Measurements from ENCODE around the gene AKR1A1.
"Not testable (repeated sequence)": the region's sequence is repeated elsewhere in the genome, so short reads cannot be mapped to it uniquely, and the experiment has no call there.

AKR1A1 gene

DNA sequence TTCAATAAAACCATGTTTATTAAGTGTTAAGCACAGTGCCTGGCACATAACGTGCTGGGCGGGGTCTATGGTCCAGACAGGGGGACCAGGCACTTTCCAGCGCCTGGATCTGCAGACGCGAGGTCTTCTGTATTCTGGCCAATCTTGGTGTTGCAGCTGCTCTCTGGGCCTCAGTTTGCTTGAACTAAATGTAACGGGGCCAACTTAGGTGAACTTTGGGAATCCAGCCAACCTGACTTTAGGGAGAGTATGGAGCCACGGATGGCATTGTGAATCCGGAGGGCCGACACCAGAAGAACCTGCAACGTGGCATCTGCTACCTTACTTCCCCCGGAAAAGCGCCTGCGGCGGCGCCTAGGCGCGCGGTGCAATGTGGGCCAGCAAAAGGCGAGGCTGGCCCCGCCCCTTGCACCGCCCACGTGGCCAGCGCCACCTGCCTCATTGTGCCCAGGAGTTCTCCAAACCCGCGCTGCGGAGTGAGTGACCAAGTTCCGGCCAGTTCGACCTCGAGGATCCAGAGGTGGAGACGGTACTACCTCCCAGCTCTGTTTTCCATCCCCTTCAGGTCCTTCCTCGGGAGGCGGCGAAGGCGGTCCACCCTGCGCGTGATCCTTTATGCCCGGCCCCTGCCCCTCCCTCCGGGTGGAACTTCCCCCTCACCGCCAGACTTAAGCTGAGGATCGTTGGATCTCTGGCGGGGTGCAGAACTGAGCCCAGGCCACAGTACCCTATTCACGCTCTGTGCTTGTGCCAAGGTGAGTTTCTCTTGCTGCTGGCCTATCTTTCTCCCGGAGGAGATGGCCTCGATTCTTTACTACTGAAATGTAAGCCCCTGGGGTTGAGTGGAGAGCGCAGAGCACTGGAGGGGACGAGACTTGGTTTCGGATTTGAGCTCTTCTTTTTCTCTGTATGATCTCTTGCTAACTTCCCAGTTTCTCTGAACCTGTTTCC is at the start of gene AKR1A1:
AKR1A1 (plus strand) TSS at position 426 of the 951 bp plus-strand sequence. CDS start 10,969 bp downstream, outside the sequence.
- Histone ChIP-seq H3K9me3 (ENCODE audit: control insufficient read depth, insufficient read depth, low read length) (no peaks in the 10 kb centered on the region), H3K9ac (ENCODE audit: low read depth, low read length) (peak within 1 kb of the TSS; percentile 83), H3K4me1 (ENCODE audit: insufficient read depth, low read length) (no peaks in the 10 kb centered on the region), H3K36me3 (ENCODE audit: insufficient read depth, low read length) (peaks cover 10% of the 10 kb centered on the region; the same call in 1 of the 2 replicates)

DNA sequence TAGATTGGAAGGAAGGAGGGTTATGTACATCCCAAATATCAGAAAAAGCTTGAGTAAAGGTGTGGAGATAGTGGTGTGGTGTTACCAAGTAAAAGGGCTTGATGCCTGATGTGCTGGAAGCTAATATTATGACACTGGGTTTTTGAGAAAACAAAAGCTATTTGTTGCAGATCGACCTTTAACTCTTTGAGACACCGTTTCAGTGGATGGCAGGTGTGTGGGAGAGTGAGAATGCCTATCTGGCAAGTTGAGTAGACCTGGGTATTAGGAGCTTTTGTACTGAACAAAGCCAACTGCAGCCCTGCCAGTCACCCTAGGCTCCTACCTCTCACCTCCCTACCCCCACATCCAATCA is 49.1 kb upstream of the AKR1A1 start:
- Histone ChIP-seq H3K9me3 (ENCODE audit: control insufficient read depth, insufficient read depth, low read length) (no peaks in the 10 kb centered on the region), H3K9ac (ENCODE audit: low read depth, low read length) (no peak overlapping the region)

DNA sequence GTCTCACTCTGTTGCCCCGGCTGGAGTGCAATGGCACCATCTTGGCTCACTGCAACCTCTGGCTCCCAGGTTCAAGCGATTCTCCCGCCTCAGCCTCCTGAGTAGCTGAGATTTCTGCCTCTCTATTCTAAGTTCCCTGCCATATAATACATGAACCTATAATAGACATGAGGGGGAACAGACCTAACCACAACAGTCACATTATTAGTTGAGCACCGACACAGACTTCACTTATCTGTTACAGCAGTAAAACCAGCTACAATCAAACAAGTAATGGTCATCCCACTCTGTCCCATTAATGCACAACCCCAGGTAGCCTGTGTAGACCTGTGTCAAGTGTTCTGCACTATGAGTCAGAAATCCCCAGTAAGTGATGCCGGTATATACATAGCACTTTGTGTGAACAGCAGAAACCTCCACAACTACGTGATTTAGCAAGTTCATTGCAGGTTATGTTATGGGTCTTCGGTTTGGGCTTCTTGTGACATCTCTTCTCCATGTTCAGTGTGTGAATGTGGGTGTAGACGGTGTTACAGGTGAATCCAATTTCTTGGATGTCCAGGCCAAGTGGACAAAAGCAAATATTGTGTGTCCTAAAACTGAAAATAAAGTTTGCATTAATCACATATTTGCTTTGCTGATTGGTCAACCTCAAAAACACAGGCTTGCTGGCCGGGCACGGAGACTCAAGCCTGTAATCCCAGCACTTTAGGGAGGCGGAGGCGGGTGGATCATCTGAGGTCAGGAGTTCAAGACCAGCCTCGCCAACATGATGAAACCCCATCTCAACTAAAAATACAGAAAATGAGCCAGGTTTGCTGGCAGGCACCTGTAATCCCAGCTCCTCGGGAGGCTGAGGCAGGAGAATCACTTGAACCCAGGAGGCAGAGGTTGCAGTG is 46.9 kb upstream of the AKR1A1 start:
- Histone ChIP-seq H3K9ac (ENCODE audit: low read depth, low read length) (no peak overlapping the region), H3K36me3 (ENCODE audit: insufficient read depth, low read length) (no peaks in the 10 kb centered on the region), H3K4me1 (ENCODE audit: insufficient read depth, low read length) (no peaks in the 10 kb centered on the region), H3K9me3 (ENCODE audit: control insufficient read depth, insufficient read depth, low read length) (no peaks in the 10 kb centered on the region)

More for the DNA sequence above, 49.1 kb upstream of the AKR1A1 start:
- H3K36me3 ChIP-seq (ENCODE audit: insufficient read depth, low read length), result no peaks in the 10 kb centered on the region
- H3K4me1 ChIP-seq (ENCODE audit: insufficient read depth, low read length), result no peaks in the 10 kb centered on the region

DNA sequence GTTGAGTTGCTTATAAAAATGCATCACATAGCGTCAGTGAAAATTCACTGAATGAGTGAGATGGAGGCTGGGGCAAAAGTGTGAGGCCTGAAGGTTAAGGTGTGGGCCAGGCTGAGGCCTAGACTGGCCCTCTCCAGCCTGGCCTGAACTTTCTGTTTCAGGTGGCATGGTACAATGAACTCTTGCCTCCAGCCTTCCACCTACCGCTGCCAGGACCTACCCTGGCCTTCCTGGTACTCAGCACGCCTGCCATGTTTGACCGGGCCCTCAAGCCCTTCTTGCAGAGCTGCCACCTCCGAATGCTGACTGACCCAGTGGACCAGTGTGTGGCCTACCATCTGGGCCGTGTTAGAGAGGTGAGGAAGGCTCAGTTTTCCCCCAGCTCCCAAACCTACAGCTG is 43.4 kb upstream of the AKR1A1 start:
- Histone ChIP-seq H3K9ac (ENCODE audit: low read depth, low read length) (no peak overlapping the region), H3K36me3 (ENCODE audit: insufficient read depth, low read length) (peaks cover 16% of the 10 kb centered on the region), H3K9me3 (ENCODE audit: control insufficient read depth, insufficient read depth, low read length) (no peaks in the 10 kb centered on the region), H3K4me1 (ENCODE audit: insufficient read depth, low read length) (no peaks in the 10 kb centered on the region)

DNA sequence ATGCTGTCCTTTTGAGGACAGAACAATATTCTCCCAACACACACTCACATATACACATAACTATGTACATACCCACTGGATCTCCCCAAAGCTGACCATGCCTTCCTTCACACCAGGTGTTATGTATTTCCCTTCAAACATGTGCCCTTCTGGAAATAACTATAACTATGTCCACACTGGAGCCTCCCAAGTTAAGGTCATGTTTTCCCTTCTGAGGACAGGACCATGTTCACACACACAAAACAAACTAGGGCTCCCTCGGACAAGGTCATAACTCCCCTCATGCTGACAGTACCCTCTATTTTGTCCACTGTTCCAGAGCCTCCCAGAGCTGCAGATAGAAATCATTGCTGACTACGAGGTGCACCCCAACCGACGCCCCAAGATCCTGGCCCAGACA is 42.7 kb upstream of the AKR1A1 start:
- Histone ChIP-seq H3K36me3 (ENCODE audit: insufficient read depth, low read length) (peaks cover 22% of the 10 kb centered on the region), H3K4me1 (ENCODE audit: insufficient read depth, low read length) (no peaks in the 10 kb centered on the region), H3K9me3 (ENCODE audit: control insufficient read depth, insufficient read depth, low read length) (no peaks in the 10 kb centered on the region), H3K9ac (ENCODE audit: low read depth, low read length) (no peak overlapping the region)

DNA sequence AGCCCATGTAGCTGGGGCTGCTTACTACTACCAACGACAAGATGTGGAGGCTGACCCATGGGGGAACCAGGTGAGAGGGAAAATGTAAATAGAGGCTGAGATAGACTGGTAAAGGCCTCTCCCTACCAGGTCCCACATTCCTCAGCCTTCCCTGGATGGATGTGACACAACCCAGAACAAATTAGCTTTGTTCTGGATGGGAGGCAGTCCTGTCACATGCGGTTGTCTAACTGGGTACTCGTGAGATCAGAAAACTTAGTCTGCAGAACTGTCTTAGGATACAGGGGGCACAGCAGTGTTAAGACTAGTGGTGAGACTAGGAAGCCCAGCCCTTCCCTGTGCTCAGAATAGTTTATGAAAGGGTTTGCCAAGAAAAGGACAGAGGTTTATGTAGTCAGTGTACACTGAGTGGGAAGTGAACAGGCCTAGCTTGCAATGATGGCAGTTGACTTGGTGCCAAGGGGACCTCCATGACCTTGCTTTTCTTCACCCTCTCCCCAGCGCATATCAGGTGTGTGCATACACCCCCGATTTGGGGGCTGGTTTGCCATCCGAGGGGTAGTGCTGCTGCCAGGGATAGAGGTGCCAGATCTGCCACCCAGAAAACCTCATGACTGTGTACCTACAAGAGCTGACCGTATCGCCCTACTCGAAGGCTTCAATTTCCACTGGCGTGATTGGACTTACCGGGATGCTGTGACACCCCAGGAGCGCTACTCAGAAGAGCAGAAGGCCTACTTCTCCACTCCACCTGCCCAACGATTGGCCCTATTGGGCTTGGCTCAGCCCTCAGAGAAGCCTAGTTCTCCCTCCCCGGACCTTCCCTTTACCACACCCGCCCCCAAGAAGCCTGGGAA is 42.1 kb upstream of the AKR1A1 start:
- H3K9ac ChIP-seq (ENCODE audit: low read depth, low read length), result no peak overlapping the region
- peaks cover 22% of the 10 kb centered on the region for H3K36me3 ChIP-seq (ENCODE audit: insufficient read depth, low read length)
- no peaks in the 10 kb centered on the region for H3K9me3 ChIP-seq (ENCODE audit: control insufficient read depth, insufficient read depth, low read length)
- no peaks in the 10 kb centered on the region for H3K4me1 ChIP-seq (ENCODE audit: insufficient read depth, low read length)

DNA sequence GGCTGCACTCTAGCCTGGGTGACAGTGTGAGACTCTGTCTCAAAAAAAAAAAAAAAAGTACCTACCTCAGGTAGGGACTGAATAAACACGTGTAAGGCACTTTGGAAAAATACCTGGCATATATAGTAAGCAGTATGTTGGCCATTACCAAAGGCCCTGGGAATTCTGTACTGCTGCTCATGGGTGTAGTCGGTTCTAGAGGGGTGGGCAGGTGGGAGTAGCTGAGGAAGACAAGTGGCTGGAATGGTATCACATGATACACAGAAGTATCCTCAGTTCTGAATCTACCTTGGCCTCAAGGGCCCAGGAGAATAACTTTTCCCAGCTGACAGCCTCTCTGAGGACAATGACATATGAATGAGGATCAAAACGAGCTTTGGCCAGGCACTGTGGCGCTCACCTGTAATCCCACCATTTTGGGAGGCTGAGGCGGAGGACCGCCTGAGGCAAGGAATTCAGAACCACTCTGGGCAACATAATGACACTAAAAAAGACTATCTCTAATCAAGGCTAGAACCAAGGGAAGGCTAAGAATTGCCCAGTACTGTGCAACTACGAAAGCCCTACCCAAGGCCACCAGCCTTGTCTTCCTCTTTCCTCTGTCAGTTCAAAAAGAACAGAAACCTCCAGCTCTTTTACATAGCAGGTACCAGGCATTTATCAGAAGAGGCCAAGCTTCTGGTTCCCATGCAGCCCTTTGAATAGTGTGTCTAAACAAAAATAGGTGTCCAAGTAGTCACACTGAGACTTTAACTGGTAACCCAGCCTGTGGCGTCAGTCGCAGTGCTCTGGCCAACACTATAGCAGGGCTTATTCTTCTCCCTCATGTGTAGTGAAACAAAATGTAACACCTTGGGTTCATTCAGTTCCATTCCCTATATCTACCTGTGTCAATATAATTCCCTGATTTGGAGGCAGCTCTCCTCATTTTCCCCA is 40.3 kb upstream of the AKR1A1 start:
- Histone ChIP-seq H3K9ac (ENCODE audit: low read depth, low read length) (no peak overlapping the region), H3K36me3 (ENCODE audit: insufficient read depth, low read length) (peaks cover 34% of the 10 kb centered on the region), H3K9me3 (ENCODE audit: control insufficient read depth, insufficient read depth, low read length) (no peaks in the 10 kb centered on the region), H3K4me1 (ENCODE audit: insufficient read depth, low read length) (no peaks in the 10 kb centered on the region)

DNA sequence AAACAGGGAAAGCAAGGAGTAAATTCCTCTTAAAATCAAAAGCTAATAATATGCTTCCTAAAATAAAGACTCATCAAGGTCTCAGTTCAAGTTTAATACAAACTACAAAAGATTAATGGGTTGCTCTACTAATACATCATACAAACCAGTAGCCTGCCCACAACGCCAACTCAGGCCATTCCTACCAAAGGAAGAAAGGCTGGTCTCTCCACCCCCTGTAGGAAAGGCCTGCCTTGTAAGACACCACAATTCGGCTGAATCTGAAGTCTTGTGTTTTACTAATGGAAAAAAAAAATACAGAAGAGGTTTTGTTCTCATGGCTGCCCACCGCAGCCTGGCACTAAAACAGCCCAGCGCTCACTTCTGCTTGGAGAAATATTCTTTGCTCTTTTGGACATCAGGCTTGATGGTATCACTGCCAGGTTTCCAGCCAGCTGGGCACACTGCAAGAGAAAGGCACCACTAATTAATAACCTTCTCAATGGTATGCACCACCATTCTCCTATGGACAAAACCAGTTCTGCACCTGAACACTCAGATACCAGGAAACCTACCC is 39.6 kb upstream of the AKR1A1 start:
- Histone ChIP-seq H3K4me1 (ENCODE audit: insufficient read depth, low read length) (no peaks in the 10 kb centered on the region), H3K9ac (ENCODE audit: low read depth, low read length) (no peak overlapping the region), H3K36me3 (ENCODE audit: insufficient read depth, low read length) (peaks cover 40% of the 10 kb centered on the region), H3K9me3 (ENCODE audit: control insufficient read depth, insufficient read depth, low read length) (no peaks in the 10 kb centered on the region)

DNA sequence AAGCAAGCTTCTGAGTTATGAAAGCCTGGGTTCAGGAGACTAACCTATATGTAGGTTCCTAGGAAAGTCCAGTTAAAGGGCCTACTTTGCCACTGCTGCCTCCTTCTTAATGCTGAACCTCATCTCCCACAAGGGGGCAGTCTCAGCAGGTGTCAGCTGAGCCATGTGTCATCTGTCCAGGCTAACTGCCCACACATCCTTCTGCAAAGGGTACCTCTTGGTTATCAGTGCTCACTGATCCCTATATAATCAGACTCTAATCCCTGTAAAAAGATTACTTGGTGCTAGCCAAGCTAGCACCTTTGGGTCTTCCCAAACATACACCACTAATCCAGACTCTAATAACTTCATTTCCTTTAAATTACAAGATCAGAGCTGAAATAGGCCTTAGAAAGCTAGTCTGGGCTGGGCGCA is 38.0 kb upstream of the AKR1A1 start:
- H3K9me3 ChIP-seq (ENCODE audit: control insufficient read depth, insufficient read depth, low read length), result no peaks in the 10 kb centered on the region
- H3K36me3 ChIP-seq (ENCODE audit: insufficient read depth, low read length), result peaks cover 54% of the 10 kb centered on the region
- no peak overlapping the region for H3K9ac ChIP-seq (ENCODE audit: low read depth, low read length)
- H3K4me1 ChIP-seq (ENCODE audit: insufficient read depth, low read length), result no peaks in the 10 kb centered on the region

DNA sequence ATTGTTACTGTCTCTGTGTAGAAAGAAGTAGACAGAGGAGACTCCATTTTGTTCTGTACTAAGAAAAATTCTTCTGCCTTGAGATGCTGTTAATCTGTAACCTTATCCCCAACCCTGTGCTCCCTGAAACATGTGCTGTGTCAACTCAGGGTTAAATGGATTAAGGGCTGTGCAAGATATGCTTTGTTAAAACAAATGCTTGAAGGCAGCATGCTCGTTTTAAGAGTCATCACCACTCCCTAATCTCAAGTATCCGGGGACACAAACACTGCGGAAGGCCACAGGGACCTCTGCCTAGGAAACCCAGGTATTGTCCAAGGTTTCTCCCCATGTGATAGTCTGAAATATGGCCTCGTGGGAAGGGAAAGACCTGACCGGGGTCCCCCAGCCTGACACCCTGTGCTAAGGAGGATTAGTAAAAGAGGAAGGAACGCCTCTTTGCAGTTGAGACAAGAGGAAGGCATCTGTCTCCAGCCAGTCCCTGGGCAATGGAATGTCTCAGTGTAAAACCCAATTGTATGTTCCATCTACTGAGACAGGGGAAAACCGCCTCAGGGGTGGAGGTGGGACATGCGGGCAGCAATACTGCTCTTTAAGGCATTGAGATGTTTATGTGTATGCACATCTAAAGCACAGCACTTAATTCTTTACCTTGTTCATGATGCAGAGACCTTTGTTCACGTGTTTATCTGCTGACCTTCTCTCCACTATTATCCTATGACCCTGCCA is 36.9 kb upstream of the AKR1A1 start:
- H3K36me3 ChIP-seq (ENCODE audit: insufficient read depth, low read length), result peaks cover 57% of the 10 kb centered on the region
- H3K4me1 ChIP-seq (ENCODE audit: insufficient read depth, low read length), result not testable (repeated sequence)

DNA sequence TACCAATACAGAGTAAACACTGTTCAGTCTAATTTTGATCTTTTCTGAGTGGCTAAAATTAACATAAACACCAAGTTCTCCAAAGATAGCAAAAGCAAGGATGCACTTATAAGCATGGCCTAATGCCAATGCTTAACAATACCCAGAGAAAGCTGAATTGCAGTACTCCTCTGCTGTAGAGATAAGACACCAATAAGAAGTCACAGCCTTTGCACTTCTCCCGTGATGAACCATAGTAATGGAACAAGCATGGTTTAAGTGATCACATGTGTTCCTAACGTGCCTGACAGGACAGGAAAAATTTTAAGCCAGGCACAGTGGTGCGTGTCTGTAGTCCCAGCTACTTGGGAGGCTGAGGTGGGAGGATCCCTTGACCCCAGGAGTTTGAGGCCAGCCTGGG is 34.6 kb upstream of the AKR1A1 start:
- Histone ChIP-seq H3K9me3 (ENCODE audit: control insufficient read depth, insufficient read depth, low read length) (no peaks in the 10 kb centered on the region), H3K4me1 (ENCODE audit: insufficient read depth, low read length) (no peaks in the 10 kb centered on the region), H3K36me3 (ENCODE audit: insufficient read depth, low read length) (peaks cover 55% of the 10 kb centered on the region), H3K9ac (ENCODE audit: low read depth, low read length) (no peak overlapping the region)

More for the DNA sequence above, 36.9 kb upstream of the AKR1A1 start:
- H3K9me3 ChIP-seq (ENCODE audit: control insufficient read depth, insufficient read depth, low read length); H3K9ac ChIP-seq (ENCODE audit: low read depth, low read length): not testable (repeated sequence)

DNA sequence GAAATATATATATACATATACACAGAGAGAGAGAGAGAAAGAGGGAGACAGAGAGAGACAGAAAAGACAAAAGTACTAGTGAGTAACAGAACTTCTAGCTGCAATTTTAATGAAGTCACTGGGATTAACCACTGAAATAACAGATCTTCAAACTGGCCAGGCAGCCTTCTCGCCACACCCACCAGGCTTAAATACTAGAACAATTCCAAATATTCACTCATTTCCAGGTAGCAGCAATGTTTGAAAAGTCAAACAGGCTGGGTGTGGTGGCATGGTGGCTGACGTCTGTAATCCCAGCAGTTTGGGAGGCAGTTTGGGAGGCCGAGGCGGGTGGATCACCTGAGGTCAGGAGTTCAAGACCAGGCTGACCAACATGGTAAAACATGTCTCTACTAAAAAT is 34.2 kb upstream of the AKR1A1 start:
- no peaks in the 10 kb centered on the region for H3K9me3 ChIP-seq (ENCODE audit: control insufficient read depth, insufficient read depth, low read length)
- no peak overlapping the region for H3K9ac ChIP-seq (ENCODE audit: low read depth, low read length)
- H3K36me3 ChIP-seq (ENCODE audit: insufficient read depth, low read length), result peaks cover 51% of the 10 kb centered on the region
- no peaks in the 10 kb centered on the region for H3K4me1 ChIP-seq (ENCODE audit: insufficient read depth, low read length)
